Inferior parietal cortex (tissue), 1 donor: ENCODE results near the gene SNX27.
"Not testable (repeated sequence)": the region's sequence is repeated elsewhere in the genome, so short reads cannot be mapped to it uniquely, and the experiment has no call there.

ENCODE experiments used
- DNase-seq: peaks from one replicate; pipeline ENCODE4 v3.0.0-alpha.2; 2016; ENCODE audit errors: extremely low spot score

SNX27 gene

DNA sequence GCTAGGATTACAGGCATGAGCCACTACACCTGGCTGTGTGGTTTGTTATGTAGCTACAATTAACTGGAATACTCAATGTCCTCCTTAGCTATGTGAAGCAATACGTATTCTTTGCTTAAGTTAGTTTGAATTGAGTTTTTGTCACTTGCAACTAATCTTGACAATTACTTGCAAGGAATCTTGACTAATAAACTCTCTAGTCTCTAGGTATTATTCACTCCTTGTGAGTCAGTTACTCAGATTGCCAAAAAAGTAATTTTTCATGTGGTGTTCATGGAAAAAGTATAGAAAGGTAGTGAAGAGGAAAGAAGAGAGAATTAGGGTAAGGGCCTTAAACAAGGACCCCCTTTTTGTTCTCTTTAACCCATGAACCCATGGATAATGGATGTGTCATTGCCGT, 7.6 kb upstream of the SNX27 start:
- no peak for DNase-seq

DNA sequence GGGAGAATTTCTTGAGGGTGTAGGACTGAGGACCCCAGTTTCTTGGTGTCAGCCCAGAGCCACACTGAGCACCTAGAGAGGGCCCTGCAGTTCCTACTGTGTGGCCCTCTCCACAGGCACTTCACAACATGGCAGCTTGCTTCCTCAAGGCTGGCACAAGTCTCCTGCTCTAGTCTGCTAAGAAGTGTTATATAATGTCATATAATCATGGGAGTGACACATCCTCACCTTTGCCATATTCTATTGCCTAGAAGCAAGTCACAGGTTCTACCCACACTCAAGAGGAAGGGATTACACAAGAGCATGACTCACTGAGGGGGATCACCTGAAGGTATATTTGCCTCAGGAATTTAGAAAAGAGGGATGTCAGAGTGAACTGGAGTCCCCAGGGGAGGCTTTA, 5.5 kb upstream of the SNX27 start:
- DNase-seq, result no peak

- no peak for DNase-seq
Observed at GRCh38 chr1:151606857-151607256, 5.0 kb upstream of the SNX27 start.

DNA sequence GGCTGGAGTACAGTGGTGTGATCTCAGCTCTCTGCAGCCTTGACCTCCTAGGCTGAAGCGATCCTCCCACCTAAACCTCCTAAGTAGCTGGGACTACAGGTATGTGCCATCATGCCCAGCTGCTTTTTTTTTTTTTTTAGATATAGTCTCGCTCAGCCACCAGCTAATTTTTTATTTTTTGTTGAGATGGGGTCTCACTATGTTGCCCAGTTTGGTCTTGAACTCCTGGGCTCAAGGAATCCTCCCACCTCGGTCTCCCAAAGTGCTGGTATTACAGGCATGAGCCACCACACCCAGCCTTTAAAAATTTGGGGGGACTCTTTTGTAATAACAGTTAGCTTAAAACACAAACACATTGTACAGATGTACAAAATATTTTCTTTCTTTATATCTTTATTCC, 1.7 kb upstream of the SNX27 start:
- DNase-seq, result no peak

GRCh38 chr1:151611288-151611790, 511 bp upstream of the SNX27 start:
- DNase-seq, result peak; percentile 44

GRCh38 chr1:151612501-151613281, 841 bp downstream of the SNX27 start:
- DNase-seq, result no peak

- no peak for DNase-seq
Observed at GRCh38 chr1:151613282-151613780, 1.5 kb downstream of the SNX27 start.

- no peak for DNase-seq
Observed at GRCh38 chr1:151615711-151616504, 4.1 kb downstream of the SNX27 start.

GRCh38 chr1:151616505-151616849, 4.6 kb downstream of the SNX27 start:
- no peak for DNase-seq

GRCh38 chr1:151618003-151618402, 6.2 kb downstream of the SNX27 start:
- DNase-seq, result no peak

GRCh38 chr1:151618470-151618869, 6.6 kb downstream of the SNX27 start:
- no peak for DNase-seq

DNA sequence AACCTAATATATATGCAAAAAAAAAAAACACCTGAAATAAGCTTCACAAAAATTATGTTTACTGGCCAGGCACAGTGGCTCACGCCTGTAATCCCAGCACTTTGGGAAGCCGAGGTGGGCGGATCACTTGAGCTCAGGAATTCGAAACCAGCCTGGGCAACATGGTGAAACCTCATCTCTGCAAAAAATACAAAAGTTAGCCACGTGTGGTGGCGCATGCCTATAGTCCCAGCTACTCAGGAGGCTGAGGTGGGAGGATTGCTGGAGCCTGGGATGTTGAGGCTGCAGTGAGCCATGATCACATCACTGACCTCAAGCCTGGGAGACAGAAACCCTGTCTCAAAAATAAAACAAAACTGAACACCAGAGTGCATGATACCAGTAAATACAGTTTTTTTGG, 7.1 kb downstream of the SNX27 start:
- DNase-seq, result not testable (repeated sequence)

DNA sequence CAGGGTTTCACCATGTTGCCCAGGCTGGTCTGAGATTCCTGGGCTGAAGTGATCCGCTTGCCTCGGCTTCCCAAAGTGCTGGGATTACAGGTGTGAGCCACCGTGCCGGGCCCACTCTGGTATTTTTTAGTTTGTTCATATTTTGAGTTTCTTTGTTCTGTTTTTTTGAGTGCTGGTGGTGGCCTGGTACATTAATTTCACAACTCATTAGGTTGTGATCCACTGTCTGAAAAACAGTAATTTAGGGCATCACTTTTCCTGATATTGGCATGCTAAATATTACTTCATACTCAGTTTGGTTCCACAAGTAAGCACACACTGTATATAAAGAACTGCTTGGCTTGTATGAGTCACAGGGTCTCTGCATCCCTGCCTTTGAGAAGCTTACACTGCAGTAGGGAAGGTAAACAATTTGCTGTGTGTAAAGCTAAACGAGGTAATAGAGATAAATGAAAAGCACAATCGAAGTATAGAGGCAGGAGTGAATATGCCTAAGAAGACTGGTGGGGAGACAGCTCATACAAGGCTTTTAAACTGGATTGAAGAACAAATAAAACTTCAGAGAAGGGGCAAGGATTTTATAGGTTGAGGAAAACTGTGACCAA, 7.7 kb downstream of the SNX27 start:
- DNase-seq, result no peak

GRCh38 chr1:151620286-151620685, 8.4 kb downstream of the SNX27 start:
- DNase-seq, result peak; percentile 20

- DNase-seq, result peak; percentile 24
Observed at GRCh38 chr1:151621351-151621750, 9.5 kb downstream of the SNX27 start.

- no peak for DNase-seq
Observed at GRCh38 chr1:151624783-151625182, 12.9 kb downstream of the SNX27 start.

DNA sequence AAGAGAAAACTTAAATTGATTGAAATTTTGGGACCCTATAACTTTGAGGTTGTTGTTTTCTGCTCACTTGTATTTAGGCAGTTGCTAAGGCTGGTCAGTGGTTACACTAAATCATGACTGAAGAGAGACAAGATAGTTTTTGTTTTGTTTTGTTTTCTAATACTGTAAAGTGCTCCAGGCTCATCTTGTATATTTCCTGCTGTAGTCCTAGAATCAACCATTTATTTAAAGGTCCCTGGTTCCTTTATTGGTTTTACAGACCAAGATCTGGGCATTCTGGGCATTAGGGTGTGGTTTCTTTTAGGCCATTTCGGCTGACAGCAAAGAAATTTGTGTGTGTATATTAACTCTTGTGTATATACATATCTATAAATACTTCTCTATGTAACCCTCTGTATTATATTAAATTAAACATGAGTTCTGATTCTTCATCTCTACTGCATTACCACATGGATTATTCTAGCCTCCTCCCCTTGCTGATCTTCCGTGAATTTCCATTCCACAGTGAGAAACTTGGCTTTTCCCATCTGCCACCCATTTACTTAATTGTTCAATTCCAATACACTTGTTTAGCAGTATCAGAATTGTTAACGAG, 15.0 kb downstream of the SNX27 start:
- no peak for DNase-seq

- no peak for DNase-seq
Observed at GRCh38 chr1:151629278-151629677, 17.4 kb downstream of the SNX27 start.

- DNase-seq, result no peak
Observed at GRCh38 chr1:151635479-151636072, 23.7 kb downstream of the SNX27 start.

GRCh38 chr1:151638074-151638775, 26.4 kb downstream of the SNX27 start:
- DNase-seq, result no peak

DNA sequence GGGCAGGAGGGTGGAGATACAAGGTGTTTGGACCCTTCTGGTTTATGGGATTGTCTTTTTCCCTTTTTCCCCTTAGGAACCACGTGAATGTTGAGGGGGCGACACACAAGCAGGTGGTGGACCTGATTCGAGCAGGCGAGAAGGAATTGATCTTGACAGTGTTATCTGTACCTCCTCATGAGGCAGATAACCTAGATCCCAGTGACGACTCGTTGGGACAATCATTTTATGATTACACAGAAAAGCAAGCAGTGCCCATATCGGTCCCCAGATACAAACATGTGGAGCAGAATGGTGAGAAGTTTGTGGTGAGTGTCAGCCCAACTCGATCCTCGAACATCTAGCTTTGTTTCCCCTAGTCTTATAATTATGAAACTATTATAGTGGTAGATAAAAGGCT, 27.0 kb downstream of the SNX27 start:
- DNase-seq, result no peak
